K562 (cell line): ENCODE data around the gene SPRR3. TPM values are rescaled to one million over a fixed set of nuclear protein-coding genes. Genes with fewer than 3 reads are reported as not detected.

Experiments
- MGA ChIP-seq: fragments of 450-650 bp; IDR thresholded peaks from 2 replicates; pipeline ENCODE4 v1.6.1; 2016; ENCODE audit warnings: mild to moderate bottlenecking, moderate library complexity
- polyA plus RNA-seq, 8 experiments: library from polyadenylated mRNA; depleted of rRNA in 4 of 8; stranded (reverse) in 5 of 8; unstranded in 3 of 8; fragments of >200 nt; fragmentation: Nextera tagmentation in 2 of 8; fragmentation: Illumina TruSeq in 1 of 8; extraction: Ambion mirVana in 2 of 8; extraction: Trizol in 1 of 8; gene quantifications; 2 replicates each; pipeline versions ENCODE4 v1.2.1 to v1.2.3, GENCODE V29; 2011 to 2014; ENCODE audit warnings: inconsistent platforms in 1 of 8, missing spikeins in 1 of 8
- total RNA-seq, 7 experiments: library from RNA; depleted of rRNA in 6 of 7; stranded (reverse); fragments of >200 nt in 6 of 7; fragmentation: Illumina TruSeq in 2 of 7; extraction: Trizol in 2 of 7; gene quantifications; 2 replicates each; pipeline versions ENCODE4 v1.2.1 to v1.2.3, GENCODE V29; 2011 to 2021; ENCODE audit warnings: low replicate concordance in 1 of 7

Gene SPRR3
- total and polyA plus RNA-seq, 9 of the 15 experiments (the other 6 are each of a cell fraction or from before 2014, with no cell fraction given) = not detected

- no peak for TF ChIP-seq MGA
Observed at GRCh38 chr1:152964536-152964935, 37.0 kb upstream of the SPRR3 start (continued).
